Measurements from ENCODE around the gene LIPT1.

DNA sequence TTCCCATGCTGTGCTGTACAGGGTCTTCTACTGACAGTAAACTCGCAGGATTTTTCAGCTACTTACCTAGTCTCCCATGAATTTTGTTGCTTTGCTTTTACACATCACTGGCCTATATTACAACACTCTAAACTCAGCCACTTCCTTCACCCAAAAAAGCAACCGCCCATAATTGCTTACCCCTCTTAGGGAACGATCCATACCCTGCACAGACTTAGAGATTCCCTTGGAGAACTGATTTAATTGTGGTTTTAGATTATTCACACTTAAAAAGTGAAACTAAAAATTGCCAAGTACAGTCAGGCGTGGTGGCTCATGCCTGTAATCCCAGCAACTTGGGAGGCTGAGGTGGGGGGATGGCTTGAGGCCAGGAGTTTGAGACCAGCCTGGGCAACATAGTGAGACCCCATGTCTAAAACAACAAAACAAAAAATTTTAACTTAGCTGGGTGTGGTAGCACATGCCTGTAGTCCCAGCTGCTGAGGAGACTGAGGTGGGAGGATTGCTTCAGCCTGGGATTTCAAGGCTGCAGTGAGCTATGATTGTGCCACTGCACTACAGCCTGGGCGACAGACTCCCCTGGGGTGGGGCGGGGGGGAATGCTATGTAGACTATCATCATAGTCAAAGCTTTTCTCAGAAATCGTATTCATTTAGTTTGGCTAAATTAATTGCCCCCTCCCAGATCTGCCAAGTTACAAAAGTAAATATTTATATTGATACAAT lies 45.5 kb downstream of the LIPT1 start:
- TF ChIP-seq, protein P1, sequence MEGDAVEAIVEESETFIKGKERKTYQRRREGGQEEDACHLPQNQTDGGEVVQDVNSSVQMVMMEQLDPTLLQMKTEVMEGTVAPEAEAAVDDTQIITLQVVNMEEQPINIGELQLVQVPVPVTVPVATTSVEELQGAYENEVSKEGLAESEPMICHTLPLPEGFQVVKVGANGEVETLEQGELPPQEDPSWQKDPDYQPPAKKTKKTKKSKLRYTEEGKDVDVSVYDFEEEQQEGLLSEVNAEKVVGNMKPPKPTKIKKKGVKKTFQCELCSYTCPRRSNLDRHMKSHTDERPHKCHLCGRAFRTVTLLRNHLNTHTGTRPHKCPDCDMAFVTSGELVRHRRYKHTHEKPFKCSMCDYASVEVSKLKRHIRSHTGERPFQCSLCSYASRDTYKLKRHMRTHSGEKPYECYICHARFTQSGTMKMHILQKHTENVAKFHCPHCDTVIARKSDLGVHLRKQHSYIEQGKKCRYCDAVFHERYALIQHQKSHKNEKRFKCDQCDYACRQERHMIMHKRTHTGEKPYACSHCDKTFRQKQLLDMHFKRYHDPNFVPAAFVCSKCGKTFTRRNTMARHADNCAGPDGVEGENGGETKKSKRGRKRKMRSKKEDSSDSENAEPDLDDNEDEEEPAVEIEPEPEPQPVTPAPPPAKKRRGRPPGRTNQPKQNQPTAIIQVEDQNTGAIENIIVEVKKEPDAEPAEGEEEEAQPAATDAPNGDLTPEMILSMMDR (conservative IDR thresholded peaks at IDR 0.05; ENCODE audit: low read depth, low read length), result no peak
- no peak for TF ChIP-seq EZH2 (IDR thresholded peaks at IDR 0.05; ENCODE audit: low read length, unreplicated experiment)
- no peak for TF ChIP-seq EZH2phosphoT487 (IDR thresholded peaks at IDR 0.05; ENCODE audit: borderline replicate concordance, low read length)

Data from PC-3 (cell line).